ENCODE measurements around the gene AQP1. TPM values are rescaled to one million over a fixed set of nuclear protein-coding genes. Genes with fewer than 3 reads are reported as not detected.

The AQP1 gene
- total RNA-seq, 2 experiments from 2014 or later = not detected

GRCh38 chr7:30925117-30925516 lies 13.5 kb downstream of the AQP1 start:
- ChIA-PET POLR2A (interaction anchor here (0.8 kb wide), 1 partner anchor 14 kb away, joined by 3 read pairs; no protein-coding TSS in a partner anchor), CTCF (ENCODE audit: unreplicated experiment) (interaction anchor here (0.5 kb wide), 1 partner anchor 14 kb away, joined by 3 read pairs; no protein-coding TSS in a partner anchor)
- no peak overlapping the region for H2AFZ ChIP-seq (ENCODE audit: low read length)
- no peaks in the 10 kb centered on the region for H3K4me1 ChIP-seq (ENCODE audit: insufficient read depth, low read length, poor library complexity, severe bottlenecking)
- intact Hi-C loops (cut with micrococcal nuclease; ENCODE audit: unreplicated experiment) = no loop called here
- H3K4me2 ChIP-seq (ENCODE audit: low read length) = no peak overlapping the region
- no peaks in the 10 kb centered on the region for H4K20me1 ChIP-seq (ENCODE audit: insufficient read depth, low read length)
- no peak overlapping the region for H3K4me3 ChIP-seq (ENCODE audit: low read depth, low read length, poor library complexity, severe bottlenecking)
- H3K27ac ChIP-seq (ENCODE audit: low read depth, low read length, poor library complexity, severe bottlenecking) = no peak overlapping the region
- H3K9me3 ChIP-seq (ENCODE audit: low read length) = no peaks in the 10 kb centered on the region
- no peaks in the 10 kb centered on the region for H3K79me2 ChIP-seq (ENCODE audit: insufficient read depth, low read depth, low read length)
- no TSS peak for BruUV-seq (replicated peaks)
- H3K9me2 ChIP-seq (ENCODE audit: insufficient read depth, low read length) = no peaks in the 10 kb centered on the region
- no peaks in the 10 kb centered on the region for H3K36me3 ChIP-seq (ENCODE audit: insufficient read depth, low read length)
- no peak for TF ChIP-seq CTCF (conservative IDR thresholded peaks at IDR 0.05; ENCODE audit: low read length)
- TF ChIP-seq EZH2phosphoT487 (IDR thresholded peaks at IDR 0.05; ENCODE audit: borderline replicate concordance, low read depth, low read length) = no peak
- no peak for DNase-seq (ENCODE audit: low spot score)

- ChIA-PET CTCF (ENCODE audit: unreplicated experiment) (no interaction called here), POLR2A (no interaction called here)
- intact Hi-C loops (cut with micrococcal nuclease; ENCODE audit: unreplicated experiment) = no loop called here
- H2AFZ ChIP-seq (ENCODE audit: low read length) = no peak overlapping the region
- no peak overlapping the region for H3K4me2 ChIP-seq (ENCODE audit: low read length)
- no peaks in the 10 kb centered on the region for H3K4me1 ChIP-seq (ENCODE audit: insufficient read depth, low read length, poor library complexity, severe bottlenecking)
- TF ChIP-seq EZH2phosphoT487 (IDR thresholded peaks at IDR 0.05; ENCODE audit: borderline replicate concordance, low read depth, low read length) (no peak), CTCF (conservative IDR thresholded peaks at IDR 0.05; ENCODE audit: low read length) (no peak)
- no peak overlapping the region for H3K27ac ChIP-seq (ENCODE audit: low read depth, low read length, poor library complexity, severe bottlenecking)
- H3K79me2 ChIP-seq (ENCODE audit: insufficient read depth, low read depth, low read length) = no peaks in the 10 kb centered on the region
- no peaks in the 10 kb centered on the region for H3K9me2 ChIP-seq (ENCODE audit: insufficient read depth, low read length)
- BruUV-seq (replicated peaks) = no TSS peak
- H3K4me3 ChIP-seq (ENCODE audit: low read depth, low read length, poor library complexity, severe bottlenecking) = no peak overlapping the region
- no peaks in the 10 kb centered on the region for H4K20me1 ChIP-seq (ENCODE audit: insufficient read depth, low read length)
- no peaks in the 10 kb centered on the region for H3K36me3 ChIP-seq (ENCODE audit: insufficient read depth, low read length)
- no peaks in the 10 kb centered on the region for H3K9me3 ChIP-seq (ENCODE audit: low read length)
- no peak for DNase-seq (ENCODE audit: low spot score)
Measured at GRCh38 chr7:30925913-30926312, 14.3 kb downstream of the AQP1 start.

- Histone ChIP-seq H2AFZ (ENCODE audit: low read length) (no peak overlapping the region), H4K20me1 (ENCODE audit: insufficient read depth, low read length) (no peaks in the 10 kb centered on the region), H3K27ac (ENCODE audit: low read depth, low read length, poor library complexity, severe bottlenecking) (no peak overlapping the region), H3K9me3 (ENCODE audit: low read length) (no peaks in the 10 kb centered on the region), H3K36me3 (ENCODE audit: insufficient read depth, low read length) (no peaks in the 10 kb centered on the region), H3K4me1 (ENCODE audit: insufficient read depth, low read length, poor library complexity, severe bottlenecking) (no peaks in the 10 kb centered on the region), H3K9me2 (ENCODE audit: insufficient read depth, low read length) (no peaks in the 10 kb centered on the region), H3K4me2 (ENCODE audit: low read length) (no peak overlapping the region), H3K79me2 (ENCODE audit: insufficient read depth, low read depth, low read length) (no peaks in the 10 kb centered on the region), H3K4me3 (ENCODE audit: low read depth, low read length, poor library complexity, severe bottlenecking) (no peak overlapping the region)
- POLR2A ChIA-PET = no interaction called here
- CTCF ChIA-PET (ENCODE audit: unreplicated experiment) = no interaction called here
- TF ChIP-seq EZH2phosphoT487 (IDR thresholded peaks at IDR 0.05; ENCODE audit: borderline replicate concordance, low read depth, low read length) (no peak), CTCF (conservative IDR thresholded peaks at IDR 0.05; ENCODE audit: low read length) (no peak)
- intact Hi-C loops (cut with micrococcal nuclease; ENCODE audit: unreplicated experiment) = no loop called here
- no peak for DNase-seq (ENCODE audit: low spot score)
- BruUV-seq (replicated peaks) = no TSS peak
Measured at GRCh38 chr7:30926313-30926712, 14.7 kb downstream of the AQP1 start.

All from OCI-LY7 (cell line).